Neural crest cell (in vitro differentiated cells): ENCODE data around the gene SMIM23. TPM values are rescaled to one million over a fixed set of nuclear protein-coding genes. Genes with fewer than 3 reads are reported as not detected.

Experiments used
- DNase-seq: peaks from one replicate; pipeline ENCODE4 v3.0.0; 2021; ENCODE audit warnings: low read depth, mixed read lengths, low spot score
- H3K27ac Mint-ChIP-seq: one replicate; pipeline ENCODE4 v1.8.0; 2021; ENCODE audit warnings: mild to moderate bottlenecking, mixed read lengths; ENCODE audit not compliant: unreplicated experiment
- H3K27me3 Mint-ChIP-seq: 2 replicates; pipeline ENCODE4 v1.8.0; 2021; ENCODE audit warnings: low read depth, mild to moderate bottlenecking, mixed read lengths
- H3K36me3 Mint-ChIP-seq: 2 replicates; pipeline ENCODE4 v1.8.0; 2021; ENCODE audit warnings: low read depth, mild to moderate bottlenecking, mixed read lengths
- H3K4me1 Mint-ChIP-seq: 2 replicates; pipeline ENCODE4 v1.8.0; 2021; ENCODE audit warnings: mixed read lengths
- H3K4me3 Mint-ChIP-seq: one replicate; pipeline ENCODE4 v1.8.0; 2021; ENCODE audit warnings: mild to moderate bottlenecking, mixed read lengths
- H3K9me3 Mint-ChIP-seq: 2 replicates; pipeline ENCODE4 v1.8.0; 2021; ENCODE audit warnings: mixed read lengths
- total RNA-seq: library from RNA; stranded (reverse); gene quantifications from 2 replicates; pipeline ENCODE4 v1.2.1, GENCODE V29; 2021
- TF ChIP-seq, protein P1 (sequence below): fragments of 200-600 bp; sonication (generic); conservative IDR thresholded peaks from 2 replicates; pipeline ENCODE4 v1.5.0; 2021; ENCODE audit warnings: antibody characterized with exemption, mild to moderate bottlenecking

Gene SMIM23
- total RNA-seq, 1 donor from 2014 or later = not detected

DNA sequence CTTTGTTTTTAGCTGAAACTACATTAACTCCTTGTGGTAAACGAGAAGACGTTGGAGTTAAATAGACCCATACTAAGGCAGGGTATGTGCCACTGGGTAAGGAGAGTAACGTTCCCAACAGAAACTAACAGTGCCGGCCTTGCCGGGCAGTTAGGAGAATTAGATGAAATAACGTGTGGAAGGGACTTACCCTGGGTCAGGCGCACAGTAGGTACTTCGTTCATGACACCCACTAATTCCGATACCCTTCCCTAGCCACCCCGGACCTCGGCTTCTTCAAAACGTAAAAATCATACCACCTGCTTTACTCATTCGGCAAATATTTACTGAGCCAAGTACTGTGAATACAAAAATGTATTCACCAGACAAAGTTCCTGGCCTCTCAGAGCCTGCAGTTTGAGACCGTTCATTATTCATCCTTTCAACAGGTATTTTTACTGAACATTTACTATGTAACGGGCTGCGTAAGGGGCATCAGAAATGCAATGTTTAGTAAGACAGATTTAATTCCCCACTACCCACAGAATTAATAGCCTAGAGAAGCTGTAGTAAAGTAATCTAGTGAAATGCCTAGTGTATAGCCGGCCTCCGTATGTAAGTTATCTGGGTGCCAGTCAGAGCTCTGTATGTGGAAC is 3.2 kb upstream of the SMIM23 start:
- Mint-ChIP-seq H3K36me3 (no peaks in the 10 kb centered on the region), H3K9me3 (peaks cover 2% of the 10 kb centered on the region), H3K27me3 (no peaks in the 10 kb centered on the region), H3K4me3 (no peak overlapping the region), H3K4me1 (no peaks in the 10 kb centered on the region), H3K27ac (peak overlapping the region; percentile 22)
- TF ChIP-seq, protein P1, sequence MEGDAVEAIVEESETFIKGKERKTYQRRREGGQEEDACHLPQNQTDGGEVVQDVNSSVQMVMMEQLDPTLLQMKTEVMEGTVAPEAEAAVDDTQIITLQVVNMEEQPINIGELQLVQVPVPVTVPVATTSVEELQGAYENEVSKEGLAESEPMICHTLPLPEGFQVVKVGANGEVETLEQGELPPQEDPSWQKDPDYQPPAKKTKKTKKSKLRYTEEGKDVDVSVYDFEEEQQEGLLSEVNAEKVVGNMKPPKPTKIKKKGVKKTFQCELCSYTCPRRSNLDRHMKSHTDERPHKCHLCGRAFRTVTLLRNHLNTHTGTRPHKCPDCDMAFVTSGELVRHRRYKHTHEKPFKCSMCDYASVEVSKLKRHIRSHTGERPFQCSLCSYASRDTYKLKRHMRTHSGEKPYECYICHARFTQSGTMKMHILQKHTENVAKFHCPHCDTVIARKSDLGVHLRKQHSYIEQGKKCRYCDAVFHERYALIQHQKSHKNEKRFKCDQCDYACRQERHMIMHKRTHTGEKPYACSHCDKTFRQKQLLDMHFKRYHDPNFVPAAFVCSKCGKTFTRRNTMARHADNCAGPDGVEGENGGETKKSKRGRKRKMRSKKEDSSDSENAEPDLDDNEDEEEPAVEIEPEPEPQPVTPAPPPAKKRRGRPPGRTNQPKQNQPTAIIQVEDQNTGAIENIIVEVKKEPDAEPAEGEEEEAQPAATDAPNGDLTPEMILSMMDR = no peak
- DNase-seq = no peak

- no peaks in the 10 kb centered on the region for H3K36me3 Mint-ChIP-seq
- peaks cover 2% of the 10 kb centered on the region for H3K9me3 Mint-ChIP-seq
- DNase-seq = no peak
- no peak overlapping the region for H3K4me3 Mint-ChIP-seq
- H3K4me1 Mint-ChIP-seq = no peaks in the 10 kb centered on the region
- no peak overlapping the region for H3K27ac Mint-ChIP-seq
- TF ChIP-seq, protein P1 = no peak
- no peaks in the 10 kb centered on the region for H3K27me3 Mint-ChIP-seq
These were observed 2.6 kb upstream of the SMIM23 start for GRCh38 chr5:171783051-171783450.

GRCh38 chr5:171789353-171789752 is 3.7 kb downstream of the SMIM23 start:
- no peak overlapping the region for H3K4me3 Mint-ChIP-seq
- H3K9me3 Mint-ChIP-seq = no peaks in the 10 kb centered on the region
- DNase-seq = no peak
- TF ChIP-seq, protein P1 = no peak
- no peak overlapping the region for H3K27ac Mint-ChIP-seq
- H3K27me3 Mint-ChIP-seq = peaks cover 5% of the 10 kb centered on the region
- H3K4me1 Mint-ChIP-seq = no peaks in the 10 kb centered on the region
- H3K36me3 Mint-ChIP-seq = no peaks in the 10 kb centered on the region

DNA sequence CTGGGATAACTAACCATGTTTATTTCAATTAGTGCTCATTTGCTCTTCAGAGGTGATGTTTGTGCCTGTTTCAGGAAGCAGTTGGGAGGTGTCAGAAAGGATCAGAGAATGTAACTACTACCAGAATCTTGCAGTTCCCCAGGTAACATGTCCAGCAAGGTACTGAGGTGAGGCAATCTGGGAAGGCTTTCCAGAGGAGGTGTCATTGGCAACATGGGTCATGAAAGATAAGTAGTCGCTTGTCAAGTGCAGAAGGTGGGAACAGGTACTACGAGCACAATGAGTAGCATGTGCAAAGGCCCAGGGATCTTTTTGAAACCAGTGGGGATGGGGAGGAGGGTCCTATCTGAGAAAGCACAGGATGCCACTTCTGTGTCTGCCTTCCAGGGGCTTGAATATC is 4.8 kb downstream of the SMIM23 start:
- Mint-ChIP-seq H3K4me3 (no peak overlapping the region), H3K9me3 (no peaks in the 10 kb centered on the region), H3K36me3 (no peaks in the 10 kb centered on the region), H3K27ac (no peak overlapping the region), H3K27me3 (peaks cover 5% of the 10 kb centered on the region), H3K4me1 (no peaks in the 10 kb centered on the region)
- no peak for DNase-seq
- TF ChIP-seq, protein P1 = no peak

- Mint-ChIP-seq H3K27ac (no peak overlapping the region), H3K4me1 (no peaks in the 10 kb centered on the region), H3K4me3 (no peak overlapping the region), H3K9me3 (no peaks in the 10 kb centered on the region), H3K36me3 (no peaks in the 10 kb centered on the region), H3K27me3 (peaks cover 5% of the 10 kb centered on the region)
- TF ChIP-seq, protein P1 = no peak
- no peak for DNase-seq
These were observed 8.9 kb downstream of the SMIM23 start for GRCh38 chr5:171794470-171794960.
